HG02763 (cell line): Measurements from ENCODE around the gene MMP2.

ENCODE experiments used
- ATAC-seq: cut with Tn5 transposase; IDR thresholded peaks from one replicate; pipeline ENCODE4 v1.9.1; 2021; ENCODE audit warnings: mild to moderate bottlenecking, moderate library complexity; ENCODE audit not compliant: unreplicated experiment

MMP2 gene

GRCh38 chr16:55478827-55479429, at the start of gene MMP2:
TSS of gene MMP2 (plus strand) at chr16:55479198. CDS start at chr16:55479480, 282 bp downstream.
- ATAC-seq, result no peak

GRCh38 chr16:55433030-55433429, 46.0 kb upstream of the MMP2 start:
- ATAC-seq, result no peak

- no peak for ATAC-seq
Observed at GRCh38 chr16:55433535-55433934, 45.5 kb upstream of the MMP2 start.

- no peak for ATAC-seq
Observed at GRCh38 chr16:55434000-55434399, 45.0 kb upstream of the MMP2 start.

GRCh38 chr16:55435387-55435786, 43.6 kb upstream of the MMP2 start:
- ATAC-seq, result no peak

GRCh38 chr16:55436587-55436986, 42.4 kb upstream of the MMP2 start:
- no peak for ATAC-seq

- no peak for ATAC-seq
Observed at GRCh38 chr16:55437625-55438024, 41.4 kb upstream of the MMP2 start.

GRCh38 chr16:55438281-55438680, 40.7 kb upstream of the MMP2 start:
- no peak for ATAC-seq

- no peak for ATAC-seq
Observed at GRCh38 chr16:55439101-55439690, 39.8 kb upstream of the MMP2 start.

- ATAC-seq, result no peak
Observed at GRCh38 chr16:55443434-55444346, 35.3 kb upstream of the MMP2 start.

- ATAC-seq, result no peak
Observed at GRCh38 chr16:55444754-55445485, 34.1 kb upstream of the MMP2 start.

- no peak for ATAC-seq
Observed at GRCh38 chr16:55447231-55447630, 31.8 kb upstream of the MMP2 start.

GRCh38 chr16:55452996-55453395, 26.0 kb upstream of the MMP2 start:
- no peak for ATAC-seq

GRCh38 chr16:55453909-55454308, 25.1 kb upstream of the MMP2 start:
- ATAC-seq, result no peak

GRCh38 chr16:55454861-55455260, 24.1 kb upstream of the MMP2 start:
- no peak for ATAC-seq

GRCh38 chr16:55462241-55462640, 16.8 kb upstream of the MMP2 start:
- ATAC-seq, result no peak

GRCh38 chr16:55464375-55464774, 14.6 kb upstream of the MMP2 start:
- ATAC-seq, result no peak

GRCh38 chr16:55465077-55465896, 13.7 kb upstream of the MMP2 start:
- peak; percentile 90 for ATAC-seq

GRCh38 chr16:55466209-55466608, 12.8 kb upstream of the MMP2 start:
- no peak for ATAC-seq

- no peak for ATAC-seq
Observed at GRCh38 chr16:55467898-55468297, 11.1 kb upstream of the MMP2 start.
